Activated CD4-positive, alpha-beta T cell treated with anti-CD3 and anti-CD28 coated beads, Interleukin-2, amount 50 U/mL, for 1 hour (primary cell): ENCODE results near the gene CIB1.
A peak's percentile ranks its signal among the peaks of the same experiment; 100 is the strongest.

Experiments used
- DNase-seq: peaks from one replicate; pipeline ENCODE4 v3.0.0-alpha.2; 2020

Gene CIB1

GRCh38 chr15:90239371-90239770, 5.6 kb upstream of the CIB1 start:
- DNase-seq: no peak

- DNase-seq: no peak
These were observed 601 bp upstream of the CIB1 start, which contains the start of gene GDPGP1 for GRCh38 chr15:90234096-90234988. Gene GDPGP1 (plus strand): TSS chr15:90234209. CDS start chr15:90240909, 6,700 bp downstream.

GRCh38 chr15:90232941-90233386, 777 bp downstream of the CIB1 start:
- DNase-seq: no peak

- no peak for DNase-seq
These were observed 1.5 kb downstream of the CIB1 start for GRCh38 chr15:90232196-90232595.

DNA sequence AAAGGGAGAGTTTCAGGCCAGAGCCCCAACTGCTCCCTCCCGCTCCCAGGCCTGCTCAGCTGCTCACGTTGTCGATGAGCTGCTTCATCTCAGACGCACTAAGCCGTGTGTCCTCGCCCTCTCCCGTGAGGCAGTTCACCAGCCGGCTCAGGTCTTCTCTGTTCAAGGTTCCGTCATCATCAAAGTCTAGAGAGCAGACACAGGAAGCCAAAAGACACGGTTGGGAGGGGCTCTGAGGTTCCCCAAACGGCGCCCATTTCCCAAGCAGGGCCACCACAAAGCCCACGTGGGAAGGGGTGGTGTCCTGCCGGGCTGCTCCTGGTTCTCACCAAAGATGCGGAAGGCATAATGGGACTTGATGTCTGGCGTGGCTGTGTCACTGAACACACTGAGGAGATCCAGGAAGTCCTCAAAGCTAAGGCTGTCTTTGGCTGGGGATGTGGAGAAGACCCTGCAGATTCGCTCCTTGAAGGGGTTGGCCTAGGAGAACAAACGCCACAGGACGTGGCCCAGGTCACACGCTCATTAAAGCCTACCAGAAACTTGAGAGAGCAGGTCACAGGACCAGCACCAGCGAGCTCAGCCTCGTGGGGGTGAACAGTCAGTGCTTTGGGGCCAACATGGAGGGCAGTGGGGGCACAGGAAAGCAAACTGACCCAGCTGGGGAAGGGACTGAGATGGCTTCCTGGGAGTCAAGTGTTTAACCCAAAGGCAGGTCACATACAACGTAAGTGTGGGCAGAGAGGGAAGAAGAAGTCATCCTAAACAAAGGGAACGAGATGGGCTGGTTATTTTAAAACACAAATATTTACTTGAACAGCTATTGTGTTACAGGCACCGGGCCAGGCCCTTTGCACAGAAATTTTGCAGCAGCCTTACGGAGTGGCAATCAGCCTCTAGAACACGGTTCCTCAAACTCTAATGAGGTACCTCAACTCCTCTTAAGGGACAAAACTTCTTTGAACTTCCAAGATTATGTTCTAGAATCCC, 2.4 kb downstream of the CIB1 start:
- peak; percentile 84 for DNase-seq

GRCh38 chr15:90230610-90231009, 3.1 kb downstream of the CIB1 start:
- no peak for DNase-seq

- no peak for DNase-seq
These were observed 3.7 kb downstream of the CIB1 start for GRCh38 chr15:90230071-90230494.

DNA sequence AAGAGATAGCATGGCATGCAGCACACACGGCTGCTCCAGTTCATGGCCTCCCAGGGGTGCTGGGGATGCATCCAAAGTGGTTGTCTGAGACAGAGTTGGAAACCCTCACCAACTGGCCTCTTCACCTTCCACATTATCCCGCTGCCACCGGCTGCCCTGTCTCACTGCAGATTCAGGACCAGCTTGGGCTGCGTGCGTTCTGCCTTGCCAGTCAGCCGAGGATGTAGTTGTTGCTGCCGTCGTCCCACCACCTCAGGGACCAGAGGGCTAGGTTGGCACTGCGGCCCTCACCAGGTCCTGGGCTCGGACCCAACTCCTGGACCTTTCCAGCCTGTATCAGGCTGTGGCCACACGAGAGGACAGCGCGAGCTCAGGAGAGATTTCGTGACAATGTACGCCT, 4.8 kb downstream of the CIB1 start:
- DNase-seq: no peak

DNA sequence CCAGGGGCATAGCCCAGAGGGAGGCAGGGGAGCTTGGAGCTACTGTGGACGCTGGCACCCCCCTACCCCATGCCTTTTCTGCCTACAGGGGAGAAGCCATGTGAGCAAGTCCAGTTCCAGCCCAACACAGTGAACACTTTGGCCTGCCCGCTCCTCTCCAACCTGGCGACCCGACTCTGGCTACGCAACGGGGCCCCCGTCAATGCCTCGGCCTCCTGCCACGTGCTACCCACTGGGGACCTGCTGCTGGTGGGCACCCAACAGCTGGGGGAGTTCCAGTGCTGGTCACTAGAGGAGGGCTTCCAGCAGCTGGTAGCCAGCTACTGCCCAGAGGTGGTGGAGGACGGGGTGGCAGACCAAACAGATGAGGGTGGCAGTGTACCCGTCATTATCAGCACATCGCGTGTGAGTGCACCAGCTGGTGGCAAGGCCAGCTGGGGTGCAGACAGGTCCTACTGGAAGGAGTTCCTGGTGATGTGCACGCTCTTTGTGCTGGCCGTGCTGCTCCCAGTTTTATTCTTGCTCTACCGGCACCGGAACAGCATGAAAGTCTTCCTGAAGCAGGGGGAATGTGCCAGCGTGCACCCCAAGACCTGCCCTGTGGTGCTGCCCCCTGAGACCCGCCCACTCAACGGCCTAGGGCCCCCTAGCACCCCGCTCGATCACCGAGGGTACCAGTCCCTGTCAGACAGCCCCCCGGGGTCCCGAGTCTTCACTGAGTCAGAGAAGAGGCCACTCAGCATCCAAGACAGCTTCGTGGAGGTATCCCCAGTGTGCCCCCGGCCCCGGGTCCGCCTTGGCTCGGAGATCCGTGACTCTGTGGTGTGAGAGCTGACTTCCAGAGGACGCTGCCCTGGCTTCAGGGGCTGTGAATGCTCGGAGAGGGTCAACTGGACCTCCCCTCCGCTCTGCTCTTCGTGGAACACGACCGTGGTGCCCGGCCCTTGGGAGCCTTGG, 5.6 kb downstream of the CIB1 start:
- no peak for DNase-seq

- no peak for DNase-seq
These were observed 6.4 kb downstream of the CIB1 start for GRCh38 chr15:90227336-90227735.

DNA sequence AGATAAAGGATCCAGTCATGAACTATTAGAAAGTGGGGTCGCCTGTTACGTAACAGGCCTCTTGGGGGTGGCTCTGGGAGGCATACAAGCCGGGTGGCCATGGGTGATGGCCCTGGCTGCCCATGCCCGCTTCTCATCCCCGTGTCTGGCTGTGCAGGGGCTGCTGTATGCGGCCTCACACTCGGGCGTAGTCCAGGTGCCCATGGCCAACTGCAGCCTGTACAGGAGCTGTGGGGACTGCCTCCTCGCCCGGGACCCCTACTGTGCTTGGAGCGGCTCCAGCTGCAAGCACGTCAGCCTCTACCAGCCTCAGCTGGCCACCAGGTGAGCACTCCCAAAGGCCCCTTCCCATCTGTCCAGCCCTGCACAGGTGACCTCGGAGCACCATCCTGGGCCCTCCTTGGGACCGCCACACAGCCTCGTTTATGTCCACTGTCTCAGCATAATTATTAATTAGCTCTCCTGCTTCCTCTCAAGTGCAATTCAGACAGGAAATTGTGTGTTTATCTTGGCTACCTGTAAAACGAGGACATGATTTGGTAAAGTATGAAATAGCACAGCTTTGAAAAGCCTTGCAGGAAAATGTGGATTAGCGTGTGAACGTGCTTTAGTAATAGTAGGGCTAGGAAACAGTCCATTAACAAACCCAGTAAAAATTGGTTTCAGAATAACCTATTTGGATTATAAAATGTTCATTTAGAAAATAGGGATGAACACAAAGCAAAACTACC, 8.1 kb downstream of the CIB1 start:
- no peak for DNase-seq

DNA sequence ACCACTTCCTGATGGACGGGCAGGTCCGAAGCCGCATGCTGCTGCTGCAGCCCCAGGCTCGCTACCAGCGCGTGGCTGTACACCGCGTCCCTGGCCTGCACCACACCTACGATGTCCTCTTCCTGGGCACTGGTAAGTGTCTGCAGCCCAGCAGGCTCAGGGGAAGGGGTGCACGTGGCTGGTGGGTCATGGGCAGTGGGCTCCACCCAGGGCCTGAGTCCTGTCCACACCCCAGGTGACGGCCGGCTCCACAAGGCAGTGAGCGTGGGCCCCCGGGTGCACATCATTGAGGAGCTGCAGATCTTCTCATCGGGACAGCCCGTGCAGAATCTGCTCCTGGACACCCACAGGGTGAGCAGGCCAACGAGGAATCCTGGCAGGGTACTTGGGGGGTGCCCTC, 8.7 kb downstream of the CIB1 start:
- DNase-seq: no peak

DNA sequence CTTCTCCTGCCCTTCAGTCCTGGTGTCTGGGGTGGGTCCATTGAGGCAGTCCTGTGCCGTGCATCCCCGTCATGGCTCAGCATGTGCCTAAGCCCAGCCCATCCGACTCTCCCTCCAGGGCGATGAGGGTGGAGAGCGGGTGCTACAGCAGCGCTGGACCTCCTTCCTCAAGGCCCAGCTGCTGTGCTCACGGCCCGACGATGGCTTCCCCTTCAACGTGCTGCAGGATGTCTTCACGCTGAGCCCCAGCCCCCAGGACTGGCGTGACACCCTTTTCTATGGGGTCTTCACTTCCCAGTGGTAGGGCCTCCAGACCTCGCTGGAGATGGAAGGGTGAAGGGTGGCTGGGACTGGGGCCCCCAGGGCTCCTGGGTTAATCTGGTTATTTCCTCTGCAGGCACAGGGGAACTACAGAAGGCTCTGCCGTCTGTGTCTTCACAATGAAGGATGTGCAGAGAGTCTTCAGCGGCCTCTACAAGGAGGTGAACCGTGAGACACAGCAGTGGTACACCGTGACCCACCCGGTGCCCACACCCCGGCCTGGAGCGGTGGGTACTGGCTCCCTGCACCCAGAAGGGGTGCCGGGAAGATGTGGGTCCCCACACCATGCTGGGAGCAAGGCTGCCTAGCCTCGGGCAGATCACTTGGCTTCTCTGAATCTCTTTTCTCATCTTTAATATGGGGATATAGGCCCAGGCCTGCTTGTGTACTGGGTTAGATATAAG, 10.1 kb downstream of the CIB1 start:
- no peak for DNase-seq

DNA sequence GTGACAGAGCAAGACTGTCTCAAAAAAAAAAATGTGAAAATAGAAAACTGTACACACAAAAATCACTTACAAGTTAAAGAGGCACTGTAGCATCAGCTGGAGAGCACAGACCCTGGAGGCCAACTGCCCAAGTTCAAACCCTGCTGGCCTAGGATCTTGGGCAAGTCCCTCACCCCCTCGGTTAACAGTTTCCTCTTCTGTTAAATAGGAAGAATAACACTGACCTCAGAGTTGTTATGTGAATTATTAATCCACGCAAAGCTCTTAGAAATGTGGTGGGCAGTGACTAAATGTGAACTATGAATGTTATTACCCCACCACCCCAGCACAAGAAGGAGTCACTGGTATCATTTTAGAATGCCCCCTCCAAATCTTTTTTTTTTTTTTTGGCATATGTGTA, 11.2 kb downstream of the CIB1 start:
- DNase-seq: no peak

DNA sequence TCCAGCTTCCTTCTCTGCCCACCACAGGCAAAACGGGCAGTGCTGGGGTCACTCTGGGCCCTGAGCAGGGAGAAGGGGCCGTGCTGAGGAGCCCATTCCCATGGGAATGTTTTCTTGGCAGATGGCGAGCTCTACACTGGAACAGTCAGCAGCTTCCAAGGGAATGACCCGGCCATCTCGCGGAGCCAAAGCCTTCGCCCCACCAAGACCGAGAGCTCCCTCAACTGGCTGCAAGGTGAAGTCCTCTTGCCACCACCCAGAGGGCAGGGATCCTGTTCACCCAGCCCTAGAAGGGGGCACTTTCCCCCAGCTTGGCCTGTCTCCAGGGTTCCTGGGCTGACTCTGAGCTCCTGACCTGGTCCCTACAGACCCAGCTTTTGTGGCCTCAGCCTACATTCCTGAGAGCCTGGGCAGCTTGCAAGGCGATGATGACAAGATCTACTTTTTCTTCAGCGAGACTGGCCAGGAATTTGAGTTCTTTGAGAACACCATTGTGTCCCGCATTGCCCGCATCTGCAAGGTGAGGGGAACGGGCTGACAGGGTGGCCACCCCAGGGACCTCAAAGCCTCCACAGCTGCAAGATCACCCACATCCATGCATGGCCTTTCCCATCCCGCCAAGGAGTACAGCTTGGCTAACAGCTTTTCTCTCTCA, 12.4 kb downstream of the CIB1 start:
- DNase-seq: no peak

DNA sequence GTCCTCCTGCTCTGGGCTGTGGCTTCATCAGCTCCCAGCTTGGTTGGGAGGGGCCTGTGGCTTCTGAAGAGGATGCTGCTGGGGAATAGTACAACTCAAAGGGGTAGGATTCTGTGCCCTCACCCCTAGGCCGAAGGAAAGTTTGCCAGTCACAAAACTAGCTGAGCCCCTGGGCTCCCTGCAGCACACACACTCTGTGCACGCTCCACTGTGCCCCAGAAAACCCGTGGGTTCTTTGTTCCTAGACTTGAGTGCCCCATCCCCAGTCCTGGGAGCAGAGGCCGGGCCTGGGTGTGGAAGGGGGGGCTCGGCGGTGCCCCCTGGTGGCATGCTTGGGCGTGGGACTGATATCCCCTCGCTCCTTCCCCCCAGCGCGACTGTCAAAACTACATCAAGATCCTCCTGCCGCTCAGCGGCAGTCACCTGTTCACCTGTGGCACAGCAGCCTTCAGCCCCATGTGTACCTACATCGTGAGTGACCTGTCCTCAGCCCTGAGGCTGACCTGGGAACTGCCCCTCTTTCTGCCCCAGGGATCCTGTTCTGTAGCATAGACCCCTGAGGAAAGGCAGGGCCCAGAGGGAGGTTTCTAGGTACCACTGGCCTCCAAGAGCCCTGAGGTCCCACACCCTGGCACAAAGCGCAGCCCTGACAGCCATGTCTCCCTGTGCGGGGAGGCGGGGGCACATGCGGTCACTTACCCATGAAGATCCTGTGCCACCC, 14.2 kb downstream of the CIB1 start:
- peak; percentile 58 for DNase-seq

GRCh38 chr15:90217671-90218394, 15.9 kb downstream of the CIB1 start:
- no peak for DNase-seq

- no peak for DNase-seq
These were observed 19.1 kb downstream of the CIB1 start for GRCh38 chr15:90214553-90215196.
